H1 (cell line): Measurements from ENCODE around the gene PLK5. TPM values are rescaled to one million over a fixed set of nuclear protein-coding genes. Genes with fewer than 3 reads are reported as not detected.

Source experiments
- CTCF ChIA-PET: fragments of 300-600 bp; sonication (Branson Sonifier 250); formaldehyde crosslinking; loops from one replicate; lab custom pipeline; 2021; ENCODE audit not compliant: partially characterized antibody; lab: Charles Lee
- POLR2A ChIA-PET: fragments of 300-600 bp; sonication (Branson Sonifier 250); formaldehyde crosslinking; loops from one replicate; lab custom pipeline; 2021; ENCODE audit warnings: inconsistent platforms; ENCODE audit not compliant: partially characterized antibody; lab: Charles Lee
- DNase-seq, 2 experiments: peaks; one replicate each; pipeline versions ENCODE4 v3.0.0 to v3.0.0-alpha.2; 2010 to 2022; ENCODE audit warnings: low spot score in 2 of 2, low read depth in 1 of 2, mixed read lengths in 1 of 2
- FAIRE-seq: peaks from 2 replicates; lab custom pipeline; 2011; peaks lifted over from hg19 to GRCh38; lab: Jason Lieb, UNC
- H2AFZ ChIP-seq: 2 replicates; pipeline ENCODE4 v1.8.1; 2012; ENCODE audit warnings: low read length, inconsistent platforms
- H2AK5ac ChIP-seq: 2 replicates; pipeline ENCODE4 v1.6.1; 2013; ENCODE audit warnings: low read depth, low read length
- H2BK120ac ChIP-seq: replicated peaks from 2 replicates; pipeline ENCODE3; 2013; ENCODE audit warnings: low read depth, low read length, inconsistent platforms
- H2BK12ac ChIP-seq: 2 replicates; pipeline ENCODE4 v1.6.1; 2013; ENCODE audit warnings: low read depth, low read length
- H2BK15ac ChIP-seq: 2 replicates; pipeline ENCODE4 v1.6.1; 2013; ENCODE audit warnings: low read length
- H2BK20ac ChIP-seq: 2 replicates; pipeline ENCODE4 v1.6.1; 2013; ENCODE audit warnings: low read length
- H2BK5ac ChIP-seq: 2 replicates; pipeline ENCODE4 v1.6.1; 2013; ENCODE audit warnings: low read depth, low read length
- H3K14ac ChIP-seq: 2 replicates; pipeline ENCODE4 v1.6.1; 2013; ENCODE audit warnings: inconsistent platforms; ENCODE audit not compliant: insufficient read length
- H3K18ac ChIP-seq: 2 replicates; pipeline ENCODE4 v1.6.1; 2013; ENCODE audit warnings: low read length; ENCODE audit errors: extremely low read depth
- H3K23ac ChIP-seq: 2 replicates; pipeline ENCODE4 v1.6.1; 2013; ENCODE audit warnings: inconsistent platforms; ENCODE audit not compliant: insufficient read length
- H3K23me2 ChIP-seq: 2 replicates; pipeline ENCODE4 v1.6.1; 2013; ENCODE audit warnings: low read depth, low read length
- H3K27ac ChIP-seq: 2 replicates; pipeline ENCODE4 v1.6.1; 2011; ENCODE audit warnings: low read depth, low read length, inconsistent platforms
- H3K27me3 ChIP-seq, 4 experiments: replicated peaks in 1 of 4; 1 replicate in 1 of 4; 2 replicates in 3 of 4; pipeline versions ENCODE4 v1.6.1 to v1.8.1; 2011 to 2013; ENCODE audit warnings: low read length in 3 of 4, mild to moderate bottlenecking in 3 of 4, inconsistent platforms in 2 of 4, mixed read lengths in 2 of 4, moderate library complexity in 1 of 4; ENCODE audit not compliant: control insufficient read depth in 3 of 4, insufficient read depth in 3 of 4; ENCODE audit errors: extremely low read depth in 1 of 4
- H3K36me3 ChIP-seq, 4 experiments: 2 replicates each; pipeline versions ENCODE4 v1.6.1 to v1.8.1; 2011 to 2013; ENCODE audit warnings: mild to moderate bottlenecking in 4 of 4, low read length in 3 of 4, moderate library complexity in 2 of 4, control low read depth in 1 of 4, inconsistent platforms in 1 of 4; ENCODE audit not compliant: insufficient read depth in 4 of 4, control insufficient read depth in 2 of 4
- H3K4ac ChIP-seq: replicated peaks from 2 replicates; pipeline ENCODE3; 2013; ENCODE audit warnings: low read length, low read depth, mixed read lengths, inconsistent platforms; ENCODE audit not compliant: insufficient read length
- H3K4me1 ChIP-seq, 4 experiments: replicated peaks in 1 of 4; 1 replicate in 1 of 4; 2 replicates in 3 of 4; pipeline versions ENCODE4 v1.6.1 to v1.8.1; 2011 to 2013; ENCODE audit warnings: low read length in 3 of 4, inconsistent platforms in 2 of 4, mixed read lengths in 1 of 4; ENCODE audit not compliant: insufficient read depth in 4 of 4, control insufficient read depth in 3 of 4
- H3K4me2 ChIP-seq, 2 experiments: 2 replicates each; pipeline versions ENCODE4 v1.6.1 to v1.8.1; 2011 to 2013; ENCODE audit warnings: low read depth in 2 of 2, low read length in 2 of 2, control low read depth in 1 of 2, inconsistent platforms in 1 of 2, mild to moderate bottlenecking in 1 of 2; ENCODE audit not compliant: insufficient read depth in 1 of 2
- H3K4me3 ChIP-seq, 4 experiments: fragments of 200-600, 300-600 bp in 1 of 4; sonication (generic), shearing (Covaris generic), sonication (Bioruptor Twin) in 1 of 4; 2 replicates each; pipeline versions ENCODE4 v1.5.1 to v1.8.1; 2011 to 2016; ENCODE audit warnings: low read length in 4 of 4, low read depth in 3 of 4, control low read depth in 2 of 4, inconsistent platforms in 2 of 4, mild to moderate bottlenecking in 2 of 4, mixed read lengths in 1 of 4, moderate library complexity in 1 of 4; ENCODE audit not compliant: insufficient read depth in 2 of 4; ENCODE audit errors: extremely low read depth in 1 of 4
- H3K56ac ChIP-seq: replicated peaks from 2 replicates; pipeline ENCODE3; 2013; ENCODE audit warnings: low read depth, mild to moderate bottlenecking, mixed read lengths, low read length, inconsistent platforms; ENCODE audit not compliant: insufficient read length
- H3K79me1 ChIP-seq: 2 replicates; pipeline ENCODE4 v1.6.1; 2013; ENCODE audit warnings: low read depth, low read length, control low read depth
- H3K79me2 ChIP-seq, 2 experiments: 2 replicates each; pipeline versions ENCODE4 v1.6.1 to v1.8.1; 2012 to 2013; ENCODE audit warnings: low read length in 2 of 2, mild to moderate bottlenecking in 2 of 2, inconsistent platforms in 1 of 2; ENCODE audit not compliant: insufficient read depth in 2 of 2, control insufficient read depth in 1 of 2
- H3K9ac ChIP-seq, 4 experiments: replicated peaks in 1 of 4; 1 replicate in 1 of 4; 2 replicates in 3 of 4; pipeline versions ENCODE4 v1.6.1 to v1.8.1; 2011 to 2013; ENCODE audit warnings: low read depth in 3 of 4, low read length in 3 of 4, control low read depth in 2 of 4, mild to moderate bottlenecking in 2 of 4, moderate library complexity in 2 of 4, inconsistent platforms in 1 of 4; ENCODE audit errors: extremely low read depth in 1 of 4
- H3K9me3 ChIP-seq, 2 experiments: 2 replicates each; pipeline versions ENCODE4 v1.6.1 to v1.8.1; 2012 to 2013; ENCODE audit warnings: mild to moderate bottlenecking in 2 of 2, moderate library complexity in 2 of 2, control low read depth in 1 of 2, inconsistent platforms in 1 of 2, low read depth in 1 of 2, low read length in 1 of 2, mixed read lengths in 1 of 2; ENCODE audit not compliant: insufficient read depth in 2 of 2
- H4K20me1 ChIP-seq, 2 experiments: replicated peaks in 1 of 2; 2 replicates each; pipeline versions ENCODE3 to v1.8.1; 2011 to 2013; ENCODE audit warnings: inconsistent platforms in 2 of 2, low read length in 2 of 2, mild to moderate bottlenecking in 1 of 2; ENCODE audit not compliant: insufficient read depth in 2 of 2, control insufficient read depth in 1 of 2
- H4K5ac ChIP-seq: 2 replicates; pipeline ENCODE4 v1.6.1; 2013; ENCODE audit warnings: low read length, low read depth, mixed read lengths, inconsistent platforms; ENCODE audit not compliant: insufficient read length
- H4K8ac ChIP-seq: 2 replicates; pipeline ENCODE4 v1.8.0; 2013; ENCODE audit warnings: mild to moderate bottlenecking, moderate library complexity, low read length, inconsistent platforms; ENCODE audit not compliant: insufficient read depth; ENCODE audit errors: extremely low read depth
- H4K91ac ChIP-seq: replicated peaks from 2 replicates; pipeline ENCODE3; 2013; ENCODE audit warnings: low read length, mixed read lengths, inconsistent platforms; ENCODE audit not compliant: insufficient read length
- WGBS, 2 experiments: shearing (Covaris generic) in 1 of 2; methylation state at CpG; one replicate each; pipeline versions ENCODE4 v1.1.6 to v1.1.7; 2013 to 2015; ENCODE audit warnings: low lambda C conversion rate in 2 of 2, mixed read lengths in 2 of 2, inconsistent platforms in 1 of 2, low coverage in 1 of 2, missing lambda C conversion rate in 1 of 2; ENCODE audit not compliant: insufficient replicate concordance in 2 of 2, insufficient coverage in 1 of 2, insufficient read length in 1 of 2; ENCODE audit errors: extremely low coverage in 1 of 2, missing lambda C conversion rate in 1 of 2; 5-methylcytosine and 5-hydroxymethylcytosine counted together
- polyA plus RNA-seq, 7 experiments: library from polyadenylated mRNA; depleted of rRNA in 3 of 7; stranded (reverse) in 5 of 7; unstranded in 2 of 7; fragments of >200 nt in 5 of 7; fragments of 200-250 nt in 2 of 7; gene quantifications; 1 replicate in 5 of 7; 2 replicates in 1 of 7; 4 replicates in 1 of 7; pipeline versions ENCODE4 v1.2.1 to v1.2.3, GENCODE V29; 2011 to 2013; ENCODE audit warnings: missing spikeins in 2 of 7, mixed read lengths in 2 of 7
- total RNA-seq: library from RNA; stranded (reverse); fragmentation: NEBNext Ultra II Directional; extraction: Animal tissue kit (Norgen Biotek cat#: 25700); gene quantifications from 2 replicates; pipeline ENCODE4 v1.2.1, GENCODE V29; 2021

The PLK5 gene
- total and polyA plus RNA-seq, 2 of the 8 experiments (the other 6 are each of a cell fraction or from before 2014, with no cell fraction given), result 0.43 to 0.45 TPM

DNA sequence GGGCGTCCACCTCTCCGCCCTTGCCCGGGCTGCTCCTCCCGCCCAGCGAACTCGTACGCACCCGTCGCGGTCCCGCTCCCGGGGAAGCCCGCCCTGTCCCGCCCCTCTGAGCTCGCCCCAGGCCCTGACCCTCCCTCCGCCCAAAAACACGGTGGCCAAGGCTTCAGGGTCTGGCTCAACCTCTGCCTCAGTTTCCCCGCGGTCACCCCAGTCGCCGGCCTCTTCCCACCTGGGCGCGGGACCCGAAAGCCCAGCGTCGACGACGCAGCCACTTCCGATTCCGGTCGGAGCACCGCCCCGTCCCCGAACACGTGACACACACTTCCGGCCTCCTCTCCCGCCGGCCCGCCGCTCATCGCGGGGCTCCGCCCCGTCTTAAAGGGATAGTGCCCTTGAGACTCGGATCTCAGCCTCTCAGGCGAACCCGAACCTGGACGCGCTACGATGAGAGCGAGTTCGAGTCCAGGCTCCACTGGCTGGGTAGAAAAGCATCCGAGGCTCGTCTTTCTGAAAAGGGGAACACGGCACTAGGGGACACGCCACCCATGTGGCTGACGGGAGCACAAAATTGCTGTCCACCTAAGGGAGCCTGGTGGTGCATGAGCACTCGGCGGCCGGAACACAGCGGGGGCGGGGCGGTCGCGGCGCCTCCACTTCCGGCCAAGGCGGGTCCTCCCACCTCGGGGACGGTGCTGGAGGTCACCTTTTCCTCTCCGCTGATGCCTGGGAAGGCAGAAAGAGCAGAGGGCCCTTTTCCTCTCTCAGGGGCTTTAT, 44.8 kb upstream of the PLK5 start, which contains the start of gene C19orf25:
Gene C19orf25, minus strand, starts transcription at position 282 of the 774 bp plus-strand sequence. CDS start 312 bp downstream, outside the sequence.
- Histone ChIP-seq H3K14ac (no peak within 1 kb of the TSS), H4K8ac (peak within 1 kb of the TSS; percentile 85), H4K20me1 (peaks cover 8 to 18% of the 10 kb centered on the region in 2 experiments), H3K9ac (peak within 1 kb of the TSS; percentile 55 to 81 (median 73)), H3K9me3 (no peaks in the 10 kb centered on the region), H2AFZ (peak within 1 kb of the TSS; percentile 93; the same call in 1 of the 2 replicates), H3K4me1 (no peaks in the 10 kb centered on the region; a peak in 3 of 7 replicates), H3K79me1 (peaks cover 2% of the 10 kb centered on the region; the same call in 1 of the 2 replicates), H2BK15ac (peak within 1 kb of the TSS; percentile 99; the same call in 1 of the 2 replicates), H3K79me2 (peaks cover 0 to 4% of the 10 kb centered on the region in 2 experiments; a peak in 1 of 4 replicates), H3K4me3 (peak within 1 kb of the TSS; percentile 65 to 86 (median 76)), H3K56ac (peak within 1 kb of the TSS; percentile 92), H3K4ac (no peak within 1 kb of the TSS), H4K91ac (peak within 1 kb of the TSS; percentile 75), H3K4me2 (peak within 1 kb of the TSS; percentile 49 to 92), H3K36me3 (peaks cover 0 to 3% (median 1%) of the 10 kb centered on the region in 4 experiments; a peak in 1 of 8 replicates), H2BK5ac (peak within 1 kb of the TSS; percentile 95), H2BK20ac (peak within 1 kb of the TSS; percentile 93; the same call in 1 of the 2 replicates), H2BK12ac (peak within 1 kb of the TSS; percentile 92), H3K27me3 (no peaks in the 10 kb centered on the region), H2AK5ac (no peak within 1 kb of the TSS), H3K23ac (no peak within 1 kb of the TSS), H4K5ac (peak within 1 kb of the TSS; percentile 97), H3K18ac (peak within 1 kb of the TSS; percentile 99), H3K23me2 (peaks cover 7% of the 10 kb centered on the region), H3K27ac (peak within 1 kb of the TSS; percentile 82; the same call in 1 of the 2 replicates), H2BK120ac (no peak within 1 kb of the TSS)
- no peak for FAIRE-seq
- peak; percentile 80 to 92 for DNase-seq
- ChIA-PET CTCF (no interaction called here), POLR2A (interaction anchor here (1.3 kb wide), 1 partner anchor 210 kb away, joined by 4 read pairs; the partner anchor contains the start of gene CIRBP)
- 2% methylated on average over 49 of the region's 71 CpGs; no CpG with 5 or more reads in 1 of the 2 experiments for WGBS, 2 experiments
